NCI-H2196 treated with DMSO at 0.1 percent for 48 hours (cell line): ENCODE results near the gene SPX.

Source experiments
- DNase-seq: peaks from one replicate; lab custom pipeline; 2025; ENCODE audit not compliant: unreplicated experiment; lab: John Stamatoyannopoulos, UW

The SPX gene

GRCh38 chr12:21577516-21577915, 51.4 kb downstream of the SPX start:
- DNase-seq = no peak

GRCh38 chr12:21580748-21581516, 54.8 kb downstream of the SPX start:
- no peak for DNase-seq
